ENCODE measurements around the gene LIX1. TPM values are rescaled to one million over a fixed set of nuclear protein-coding genes. Genes with fewer than 3 reads are reported as not detected.

Gene LIX1
- total and polyA plus RNA-seq, 4 donors, result not detected

DNA sequence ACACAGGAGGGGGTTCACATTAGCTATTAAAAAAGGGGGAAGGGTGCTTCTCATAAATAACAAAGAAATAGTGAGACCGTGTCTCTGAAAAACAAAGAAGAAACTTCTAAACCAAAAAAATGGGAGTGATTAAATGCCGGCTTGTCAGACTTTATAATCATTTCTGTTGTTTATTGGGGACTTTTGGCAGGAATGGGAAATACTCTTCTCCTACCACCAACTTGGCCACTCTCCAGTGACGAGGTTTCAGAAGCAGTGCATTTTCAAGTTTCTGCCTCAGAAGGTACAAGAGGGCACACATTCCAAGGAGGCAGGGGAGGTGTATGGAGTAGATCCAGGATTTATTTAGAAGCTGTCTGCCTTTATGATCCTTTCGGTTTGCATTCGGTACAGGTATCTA is 46.2 kb downstream of the LIX1 start:
- no peak overlapping the region for H3K9ac ChIP-seq (ENCODE audit: low read depth in 1 of 2, low read length in 2 of 2)
- no peak overlapping the region for H3K4me3 ChIP-seq (ENCODE audit: low read depth in 1 of 3, low read length in 3 of 3)
- H3K27ac ChIP-seq (ENCODE audit: low read depth in 1 of 2, low read length in 2 of 2), result no peak overlapping the region
- H3K27me3 ChIP-seq (ENCODE audit: control insufficient read depth in 4 of 4, insufficient read depth in 4 of 4, low read length in 3 of 4), result no peaks in the 10 kb centered on the region
- no peaks in the 10 kb centered on the region for H3K4me1 ChIP-seq (ENCODE audit: control insufficient read depth in 4 of 4, insufficient read depth in 4 of 4, low read length in 3 of 4)
- no peak for TF ChIP-seq CTCF (IDR thresholded peaks at IDR 0.05; ENCODE audit: low read depth, low read length, missing input control)
- TF ChIP-seq SP1 (IDR thresholded peaks at IDR 0.05), result no peak
- no peak for TF ChIP-seq HNF4G (IDR thresholded peaks at IDR 0.05)
- no peak for TF ChIP-seq YY1 (IDR thresholded peaks at IDR 0.05)
- TF ChIP-seq, protein P1, sequence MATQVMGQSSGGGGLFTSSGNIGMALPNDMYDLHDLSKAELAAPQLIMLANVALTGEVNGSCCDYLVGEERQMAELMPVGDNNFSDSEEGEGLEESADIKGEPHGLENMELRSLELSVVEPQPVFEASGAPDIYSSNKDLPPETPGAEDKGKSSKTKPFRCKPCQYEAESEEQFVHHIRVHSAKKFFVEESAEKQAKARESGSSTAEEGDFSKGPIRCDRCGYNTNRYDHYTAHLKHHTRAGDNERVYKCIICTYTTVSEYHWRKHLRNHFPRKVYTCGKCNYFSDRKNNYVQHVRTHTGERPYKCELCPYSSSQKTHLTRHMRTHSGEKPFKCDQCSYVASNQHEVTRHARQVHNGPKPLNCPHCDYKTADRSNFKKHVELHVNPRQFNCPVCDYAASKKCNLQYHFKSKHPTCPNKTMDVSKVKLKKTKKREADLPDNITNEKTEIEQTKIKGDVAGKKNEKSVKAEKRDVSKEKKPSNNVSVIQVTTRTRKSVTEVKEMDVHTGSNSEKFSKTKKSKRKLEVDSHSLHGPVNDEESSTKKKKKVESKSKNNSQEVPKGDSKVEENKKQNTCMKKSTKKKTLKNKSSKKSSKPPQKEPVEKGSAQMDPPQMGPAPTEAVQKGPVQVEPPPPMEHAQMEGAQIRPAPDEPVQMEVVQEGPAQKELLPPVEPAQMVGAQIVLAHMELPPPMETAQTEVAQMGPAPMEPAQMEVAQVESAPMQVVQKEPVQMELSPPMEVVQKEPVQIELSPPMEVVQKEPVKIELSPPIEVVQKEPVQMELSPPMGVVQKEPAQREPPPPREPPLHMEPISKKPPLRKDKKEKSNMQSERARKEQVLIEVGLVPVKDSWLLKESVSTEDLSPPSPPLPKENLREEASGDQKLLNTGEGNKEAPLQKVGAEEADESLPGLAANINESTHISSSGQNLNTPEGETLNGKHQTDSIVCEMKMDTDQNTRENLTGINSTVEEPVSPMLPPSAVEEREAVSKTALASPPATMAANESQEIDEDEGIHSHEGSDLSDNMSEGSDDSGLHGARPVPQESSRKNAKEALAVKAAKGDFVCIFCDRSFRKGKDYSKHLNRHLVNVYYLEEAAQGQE (IDR thresholded peaks at IDR 0.05), result no peak
- TF ChIP-seq HNF4A (conservative IDR thresholded peaks at IDR 0.05), result no peak
- no peak for TF ChIP-seq EGR1 (IDR thresholded peaks at IDR 0.05; ENCODE audit: low read depth in 2 of 2)
- H3K9me3 ChIP-seq (ENCODE audit: control insufficient read depth in 4 of 4, low read length in 3 of 4), result no peaks in the 10 kb centered on the region
- 76% methylated on average over 5 of the region's 5 CpGs for WGBS
- no peaks in the 10 kb centered on the region for H3K36me3 ChIP-seq (ENCODE audit: control insufficient read depth in 4 of 4, insufficient read depth in 3 of 4, low read depth in 1 of 4, low read length in 3 of 4)
- DNase-seq (ENCODE audit: low spot score), result no peak

DNA sequence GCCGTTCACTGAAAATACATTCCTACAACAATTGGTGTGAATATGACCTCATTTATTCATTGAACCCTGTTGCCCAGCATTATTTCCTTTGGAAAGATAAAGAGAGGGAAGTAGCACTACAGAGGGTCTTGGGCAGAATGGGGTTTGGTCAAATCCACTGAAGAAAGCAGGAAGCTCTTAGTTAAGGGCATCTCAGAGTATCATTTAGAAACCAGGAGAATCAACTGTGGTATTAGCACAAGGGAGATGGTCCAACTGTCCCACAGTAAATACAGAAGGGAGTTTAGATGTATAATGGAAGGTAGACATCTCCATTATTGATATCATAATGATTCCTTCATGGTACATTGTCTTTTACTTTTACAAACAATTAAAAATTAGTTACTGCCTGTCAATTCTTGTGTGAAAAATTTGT is 47.1 kb downstream of the LIX1 start:
- no peak overlapping the region for H3K27ac ChIP-seq (ENCODE audit: low read depth in 1 of 2, low read length in 2 of 2)
- WGBS, result 85% methylated on average over 1 of the region's 1 CpG
- H3K4me1 ChIP-seq (ENCODE audit: control insufficient read depth in 4 of 4, insufficient read depth in 4 of 4, low read length in 3 of 4), result no peaks in the 10 kb centered on the region
- H3K36me3 ChIP-seq (ENCODE audit: control insufficient read depth in 4 of 4, insufficient read depth in 3 of 4, low read depth in 1 of 4, low read length in 3 of 4), result no peaks in the 10 kb centered on the region
- DNase-seq (ENCODE audit: low spot score), result no peak
- H3K27me3 ChIP-seq (ENCODE audit: control insufficient read depth in 4 of 4, insufficient read depth in 4 of 4, low read length in 3 of 4), result no peaks in the 10 kb centered on the region
- H3K9me3 ChIP-seq (ENCODE audit: control insufficient read depth in 4 of 4, low read length in 3 of 4), result no peaks in the 10 kb centered on the region
- no peak overlapping the region for H3K4me3 ChIP-seq (ENCODE audit: low read depth in 1 of 3, low read length in 3 of 3)
- H3K9ac ChIP-seq (ENCODE audit: low read depth in 1 of 2, low read length in 2 of 2), result no peak overlapping the region
- TF ChIP-seq FOXA2 (IDR thresholded peaks at IDR 0.05), result no peak
- TF ChIP-seq RAD21 (IDR thresholded peaks at IDR 0.05), result no peak
- TF ChIP-seq TAF1 (conservative IDR thresholded peaks at IDR 0.05), result no peak
- TF ChIP-seq JUND (IDR thresholded peaks at IDR 0.05), result no peak
- no peak for TF ChIP-seq FOXA1 (IDR thresholded peaks at IDR 0.05)
- TF ChIP-seq, protein P2, sequence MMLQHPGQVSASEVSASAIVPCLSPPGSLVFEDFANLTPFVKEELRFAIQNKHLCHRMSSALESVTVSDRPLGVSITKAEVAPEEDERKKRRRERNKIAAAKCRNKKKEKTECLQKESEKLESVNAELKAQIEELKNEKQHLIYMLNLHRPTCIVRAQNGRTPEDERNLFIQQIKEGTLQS (IDR thresholded peaks at IDR 0.05), result no peak
- TF ChIP-seq RXRA (IDR thresholded peaks at IDR 0.05), result no peak
- no peak for TF ChIP-seq EGR1 (IDR thresholded peaks at IDR 0.05; ENCODE audit: low read depth in 2 of 2)
- TF ChIP-seq SP1 (IDR thresholded peaks at IDR 0.05), result no peak
- TF ChIP-seq, protein P1 (IDR thresholded peaks at IDR 0.05), result no peak
- TF ChIP-seq ZBTB33 (IDR thresholded peaks at IDR 0.05), result no peak
- no peak for TF ChIP-seq GABPA (IDR thresholded peaks at IDR 0.05 in 1 of 2, conservative IDR thresholded peaks at IDR 0.05 in 1 of 2)
- no peak for TF ChIP-seq HNF4G (IDR thresholded peaks at IDR 0.05)
- no peak for TF ChIP-seq YY1 (IDR thresholded peaks at IDR 0.05)
- no peak for TF ChIP-seq CTCF (IDR thresholded peaks at IDR 0.05; ENCODE audit: low read depth, low read length, missing input control)
- TF ChIP-seq, protein P3, sequence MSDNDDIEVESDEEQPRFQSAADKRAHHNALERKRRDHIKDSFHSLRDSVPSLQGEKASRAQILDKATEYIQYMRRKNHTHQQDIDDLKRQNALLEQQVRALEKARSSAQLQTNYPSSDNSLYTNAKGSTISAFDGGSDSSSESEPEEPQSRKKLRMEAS (IDR thresholded peaks at IDR 0.05), result no peak
- TF ChIP-seq HNF4A (conservative IDR thresholded peaks at IDR 0.05), result no peak
- TF ChIP-seq NR2F2 (IDR thresholded peaks at IDR 0.05), result no peak
